Peyer's patch (tissue), 4 donors: Measurements from ENCODE around the gene ALX3. TPM values are rescaled to one million over a fixed set of nuclear protein-coding genes. Genes with fewer than 3 reads are reported as not detected.

Experiments
- DNase-seq, 3 donors: peaks; one replicate each; pipeline ENCODE4 v3.0.0-alpha.2; 2017 to 2019
- H3K27ac ChIP-seq, 4 donors: fragments of 200-600 bp; sonication (generic); one replicate each; pipeline ENCODE4 v1.5.1; 2016 to 2019
- H3K27me3 ChIP-seq, 2 donors: fragments of 200-600 bp; sonication (generic); one replicate each; pipeline ENCODE4 v1.5.1; 2019
- H3K36me3 ChIP-seq, 3 donors: fragments of 200-600 bp; sonication (generic); one replicate each; pipeline ENCODE4 v1.5.1; 2016 to 2019
- H3K4me1 ChIP-seq, 4 donors: fragments of 200-600 bp; sonication (generic); one replicate each; pipeline ENCODE4 v1.5.1; 2016 to 2019
- H3K4me3 ChIP-seq, 4 donors: fragments of 200-600 bp; sonication (generic); 1 replicate in 3 of 4; 2 replicates in 1 of 4; pipeline ENCODE4 v1.5.1; 2016 to 2019; ENCODE audit warnings: mild to moderate bottlenecking in 1 of 4
- H3K9me3 ChIP-seq, 4 donors: fragments of 200-600 bp; sonication (generic); one replicate each; pipeline ENCODE4 v1.5.1; 2016 to 2019; ENCODE audit warnings: mild to moderate bottlenecking in 1 of 4
- CTCF ChIP-seq, 6 experiments: fragments of 450-650 bp in 4 of 6; fragments of 200-600 bp in 2 of 6; sonication (generic) in 1 of 6; IDR thresholded peaks; one replicate each; pipeline ENCODE4 v1.5.1; 2017 to 2019; ENCODE audit warnings: antibody characterized with exemption in 6 of 6, mild to moderate bottlenecking in 3 of 6, moderate library complexity in 1 of 6
- POLR2A ChIP-seq, 2 donors: fragments of 450-650 bp; IDR thresholded peaks; one replicate each; pipeline ENCODE4 v1.5.1; 2017; ENCODE audit warnings: antibody characterized with exemption in 2 of 2, mild to moderate bottlenecking in 2 of 2, moderate library complexity in 2 of 2
- total RNA-seq, 4 donors: library from RNA; depleted of rRNA; stranded (reverse); fragments of >200 nt; gene quantifications; one replicate each; pipeline ENCODE4 v1.1.0, GENCODE V29; 2016

ALX3 gene
- total RNA-seq, 4 donors from 2014 or later, result not detected

GRCh38 chr1:110051262-110051648, 19.2 kb downstream of the ALX3 start:
- Histone ChIP-seq H3K36me3 (peaks cover 0 to 98% (median 0%) of the 10 kb centered on the region in 3 donors), H3K27ac (peak overlapping the region in 2 of 4 donors; percentile 12 to 82), H3K4me1 (peaks cover 0 to 42% (median 4%) of the 10 kb centered on the region in 4 donors), H3K27me3 (no peaks in the 10 kb centered on the region), H3K4me3 (no peak overlapping the region), H3K9me3 (no peaks in the 10 kb centered on the region)
- DNase-seq, result no peak
- TF ChIP-seq CTCF (IDR thresholded peaks at IDR 0.05) (no peak), POLR2A (IDR thresholded peaks at IDR 0.05) (no peak)

GRCh38 chr1:110050602-110051261, 19.7 kb downstream of the ALX3 start:
- Histone ChIP-seq H3K27me3 (no peaks in the 10 kb centered on the region), H3K36me3 (peaks cover 0 to 98% (median 0%) of the 10 kb centered on the region in 3 donors), H3K4me3 (no peak overlapping the region), H3K27ac (peak overlapping the region in 2 of 4 donors; percentile 12 to 82), H3K9me3 (no peaks in the 10 kb centered on the region), H3K4me1 (peaks cover 0 to 39% (median 4%) of the 10 kb centered on the region in 4 donors)
- TF ChIP-seq CTCF (IDR thresholded peaks at IDR 0.05) (no peak), POLR2A (IDR thresholded peaks at IDR 0.05) (no peak)
- no peak for DNase-seq

GRCh38 chr1:110049801-110050601, 20.5 kb downstream of the ALX3 start:
- peaks cover 0 to 98% (median 0%) of the 10 kb centered on the region in 3 donors for H3K36me3 ChIP-seq
- no peak for DNase-seq
- H3K27ac ChIP-seq, result peak overlapping the region in 3 of 4 donors; percentile 3 to 82 (median 54)
- H3K4me1 ChIP-seq, result peaks cover 0 to 32% (median 3%) of the 10 kb centered on the region in 4 donors
- TF ChIP-seq CTCF (IDR thresholded peaks at IDR 0.05) (no peak), POLR2A (IDR thresholded peaks at IDR 0.05) (no peak)
- no peaks in the 10 kb centered on the region for H3K9me3 ChIP-seq
- no peaks in the 10 kb centered on the region for H3K27me3 ChIP-seq
- no peak overlapping the region for H3K4me3 ChIP-seq

GRCh38 chr1:110048923-110049601, 21.4 kb downstream of the ALX3 start:
- no peaks in the 10 kb centered on the region for H3K9me3 ChIP-seq
- H3K4me3 ChIP-seq, result no peak overlapping the region
- peak in 2 of 3 donors; percentile 80 to 82 for DNase-seq
- H3K36me3 ChIP-seq, result peaks cover 0 to 98% (median 0%) of the 10 kb centered on the region in 3 donors
- peaks cover 0 to 27% (median 3%) of the 10 kb centered on the region in 4 donors for H3K4me1 ChIP-seq
- TF ChIP-seq CTCF (IDR thresholded peaks at IDR 0.05) (no peak), POLR2A (IDR thresholded peaks at IDR 0.05) (no peak)
- H3K27ac ChIP-seq, result peak overlapping the region in 3 of 4 donors; percentile 18 to 90 (median 61)
- H3K27me3 ChIP-seq, result no peaks in the 10 kb centered on the region

- no peaks in the 10 kb centered on the region for H3K9me3 ChIP-seq
- TF ChIP-seq POLR2A (IDR thresholded peaks at IDR 0.05) (no peak), CTCF (IDR thresholded peaks at IDR 0.05) (no peak)
- peak overlapping the region in 3 of 4 donors; percentile 18 to 90 (median 61) for H3K27ac ChIP-seq
- H3K27me3 ChIP-seq, result no peaks in the 10 kb centered on the region
- DNase-seq, result peak in 2 of 3 donors; percentile 59 to 68
- H3K36me3 ChIP-seq, result peaks cover 0 to 99% (median 0%) of the 10 kb centered on the region in 3 donors
- H3K4me3 ChIP-seq, result no peak overlapping the region
- H3K4me1 ChIP-seq, result peaks cover 0 to 27% (median 3%) of the 10 kb centered on the region in 4 donors
These were observed 22.2 kb downstream of the ALX3 start for GRCh38 chr1:110048240-110048639.
